ENCODE data around the gene RBM24. TPM values are rescaled to one million over a fixed set of nuclear protein-coding genes. Genes with fewer than 3 reads are reported as not detected.

RBM24 gene
- total and polyA plus RNA-seq, 7 experiments from 2014 or later = not detected

DNA sequence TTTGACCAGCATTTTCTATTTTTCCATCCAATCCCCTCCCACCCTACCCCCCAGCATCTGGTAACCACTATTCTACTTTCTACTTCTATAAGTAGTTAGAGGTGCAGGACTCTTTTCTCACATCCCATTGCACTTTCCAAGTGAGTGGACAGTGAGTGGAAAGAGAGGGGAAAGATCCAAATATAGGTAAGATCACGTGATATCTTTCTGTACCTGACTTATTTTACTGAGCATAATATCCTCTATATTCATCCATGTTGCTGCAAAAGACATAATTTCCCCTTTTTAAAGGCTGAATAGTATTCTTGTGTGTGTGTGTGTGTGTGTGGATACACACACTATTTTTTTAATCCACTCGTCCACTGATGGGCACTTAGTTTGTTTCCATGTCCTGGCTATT lies 18.1 kb downstream of the RBM24 start:
- Histone ChIP-seq H3K9me3 (ENCODE audit: control insufficient read depth in 2 of 3, low read length in 3 of 3) (no peaks in the 10 kb centered on the region), H3K4me1 (ENCODE audit: control insufficient read depth in 2 of 2, insufficient read depth in 2 of 2, low read length in 2 of 2) (no peaks in the 10 kb centered on the region), H3K4me3 (ENCODE audit: low read length) (no peak overlapping the region), H3K27ac (ENCODE audit: low read depth, low read length) (no peak overlapping the region), H3K27me3 (ENCODE audit: control insufficient read depth in 2 of 2, insufficient read depth in 2 of 2, low read length in 2 of 2) (no peaks in the 10 kb centered on the region), H3K36me3 (ENCODE audit: control insufficient read depth in 2 of 3, insufficient read depth in 3 of 3, low read length in 3 of 3) (no peaks in the 10 kb centered on the region)
- peaks cover 0 to 3% (median 0%) of the 10 kb centered on the region in 5 donors for H3K36me3 Mint-ChIP-seq
- ChIA-PET POLR2A (no interaction called here), CTCF (no interaction called here)
- no peak overlapping the region for H3K27ac Mint-ChIP-seq
- no peak for ATAC-seq
- peaks cover 0 to 4% (median 0%) of the 10 kb centered on the region in 11 donors for H3K9me3 Mint-ChIP-seq
- no peak for DNase-seq
- no peak overlapping the region for H3K4me3 Mint-ChIP-seq
- intact Hi-C loops (cut with micrococcal nuclease) = no loop called here
- H3K4me1 Mint-ChIP-seq = no peaks in the 10 kb centered on the region
- H3K27me3 Mint-ChIP-seq = peaks cover 0 to 28% (median 16%) of the 10 kb centered on the region in 5 donors

DNA sequence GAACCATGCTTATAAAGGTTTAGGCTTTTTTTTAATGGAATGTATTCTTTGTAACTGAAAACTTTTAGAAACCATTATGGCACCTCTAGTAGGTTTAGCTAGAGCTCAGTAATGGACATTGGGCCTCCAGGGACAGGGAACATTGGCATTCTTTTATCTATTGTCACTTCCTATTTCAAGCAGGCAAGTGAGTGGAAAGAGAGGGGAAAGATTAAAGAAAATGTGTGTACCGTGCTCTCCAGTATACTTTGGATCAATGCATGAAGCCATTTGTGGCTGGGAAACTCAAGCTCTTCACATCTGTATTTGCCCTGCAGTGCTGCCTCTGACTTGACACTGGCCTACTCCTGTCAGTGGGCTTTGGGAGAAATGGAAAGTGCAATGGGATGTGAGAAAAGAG lies 18.6 kb downstream of the RBM24 start:
- ATAC-seq = no peak
- Mint-ChIP-seq H3K9me3 (peaks cover 0 to 4% (median 0%) of the 10 kb centered on the region in 11 donors), H3K27me3 (peaks cover 0 to 28% (median 16%) of the 10 kb centered on the region in 5 donors), H3K4me1 (no peaks in the 10 kb centered on the region), H3K36me3 (peaks cover 0 to 3% (median 0%) of the 10 kb centered on the region in 5 donors), H3K27ac (no peak overlapping the region), H3K4me3 (no peak overlapping the region)
- DNase-seq = no peak
- Histone ChIP-seq H3K9me3 (ENCODE audit: control insufficient read depth in 2 of 3, low read length in 3 of 3) (no peaks in the 10 kb centered on the region), H3K4me3 (ENCODE audit: low read length) (no peak overlapping the region), H3K36me3 (ENCODE audit: control insufficient read depth in 2 of 3, insufficient read depth in 3 of 3, low read length in 3 of 3) (no peaks in the 10 kb centered on the region), H3K4me1 (ENCODE audit: control insufficient read depth in 2 of 2, insufficient read depth in 2 of 2, low read length in 2 of 2) (no peaks in the 10 kb centered on the region), H3K27me3 (ENCODE audit: control insufficient read depth in 2 of 2, insufficient read depth in 2 of 2, low read length in 2 of 2) (no peaks in the 10 kb centered on the region), H3K27ac (ENCODE audit: low read depth, low read length) (no peak overlapping the region)
- ChIA-PET CTCF (no interaction called here), POLR2A (no interaction called here)
- intact Hi-C loops (cut with micrococcal nuclease) = no loop called here

DNA sequence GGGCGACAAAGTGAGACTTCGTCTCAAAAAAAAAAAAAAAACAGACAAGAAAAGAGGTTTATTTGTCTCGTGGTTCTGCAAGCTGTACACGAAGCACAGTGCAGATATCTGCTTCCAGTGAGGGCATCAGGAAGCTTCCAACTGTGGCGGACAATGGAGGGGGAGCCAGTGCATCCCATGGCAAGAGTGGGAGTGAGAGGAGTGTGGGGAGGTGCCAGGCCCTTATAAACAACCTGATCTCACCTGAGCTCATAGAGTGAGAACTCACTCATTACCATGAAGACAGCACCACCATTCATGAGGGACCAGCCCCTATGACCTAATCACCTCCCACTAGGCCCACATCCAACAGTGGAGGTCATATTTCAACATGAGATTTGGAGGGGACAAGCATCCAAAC lies 19.5 kb downstream of the RBM24 start:
- Histone ChIP-seq H3K36me3 (ENCODE audit: control insufficient read depth in 2 of 3, insufficient read depth in 3 of 3, low read length in 3 of 3) (no peaks in the 10 kb centered on the region), H3K27ac (ENCODE audit: low read depth, low read length) (no peak overlapping the region), H3K4me1 (ENCODE audit: control insufficient read depth in 2 of 2, insufficient read depth in 2 of 2, low read length in 2 of 2) (no peaks in the 10 kb centered on the region), H3K9me3 (ENCODE audit: control insufficient read depth in 2 of 3, low read length in 3 of 3) (no peaks in the 10 kb centered on the region), H3K4me3 (ENCODE audit: low read length) (no peak overlapping the region), H3K27me3 (ENCODE audit: control insufficient read depth in 2 of 2, insufficient read depth in 2 of 2, low read length in 2 of 2) (no peaks in the 10 kb centered on the region)
- no peak overlapping the region for H3K27ac Mint-ChIP-seq
- no peaks in the 10 kb centered on the region for H3K4me1 Mint-ChIP-seq
- ATAC-seq = no peak
- ChIA-PET CTCF (no interaction called here), POLR2A (no interaction called here)
- H3K4me3 Mint-ChIP-seq = no peak overlapping the region
- H3K36me3 Mint-ChIP-seq = peaks cover 0 to 3% (median 0%) of the 10 kb centered on the region in 5 donors
- intact Hi-C loops (cut with micrococcal nuclease) = no loop called here
- no peak for DNase-seq
- peaks cover 0 to 26% (median 16%) of the 10 kb centered on the region in 5 donors for H3K27me3 Mint-ChIP-seq
- H3K9me3 Mint-ChIP-seq = peaks cover 0 to 4% (median 0%) of the 10 kb centered on the region in 11 donors

DNA sequence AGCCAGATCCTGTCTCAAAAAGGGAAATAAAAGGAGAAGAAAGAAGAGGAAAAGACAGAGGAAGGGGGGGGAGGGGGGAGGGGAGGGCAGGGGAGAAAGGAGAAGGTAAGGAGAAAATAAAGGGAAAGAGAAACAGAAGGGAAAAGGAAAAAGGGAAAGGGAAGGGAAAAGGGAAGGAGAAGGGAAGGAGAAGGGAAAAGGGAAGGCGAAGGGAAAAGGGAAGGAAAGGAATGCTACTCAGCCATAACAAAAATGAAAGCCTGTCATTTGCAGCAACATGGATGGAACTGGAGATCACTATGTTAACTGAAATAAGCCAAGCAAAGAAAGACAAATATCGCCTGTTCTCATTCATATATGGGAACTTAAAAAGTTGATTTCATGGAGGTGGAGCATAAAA lies 22.3 kb downstream of the RBM24 start:
- Mint-ChIP-seq H3K4me1 (no peaks in the 10 kb centered on the region), H3K27ac (no peak overlapping the region), H3K9me3 (peaks cover 0 to 4% (median 0%) of the 10 kb centered on the region in 11 donors), H3K27me3 (peaks cover 0 to 18% (median 16%) of the 10 kb centered on the region in 5 donors), H3K4me3 (no peak overlapping the region), H3K36me3 (peaks cover 0 to 3% (median 0%) of the 10 kb centered on the region in 5 donors)
- Histone ChIP-seq H3K27me3 (ENCODE audit: control insufficient read depth in 2 of 2, insufficient read depth in 2 of 2, low read length in 2 of 2) (no peaks in the 10 kb centered on the region), H3K4me3 (ENCODE audit: low read length) (no peak overlapping the region), H3K36me3 (ENCODE audit: control insufficient read depth in 2 of 3, insufficient read depth in 3 of 3, low read length in 3 of 3) (no peaks in the 10 kb centered on the region), H3K4me1 (ENCODE audit: control insufficient read depth in 2 of 2, insufficient read depth in 2 of 2, low read length in 2 of 2) (no peaks in the 10 kb centered on the region), H3K27ac (ENCODE audit: low read depth, low read length) (no peak overlapping the region), H3K9me3 (ENCODE audit: control insufficient read depth in 2 of 3, low read length in 3 of 3) (no peaks in the 10 kb centered on the region)
- ChIA-PET CTCF (no interaction called here), POLR2A (no interaction called here)
- intact Hi-C loops (cut with micrococcal nuclease) = no loop called here
- DNase-seq (no peak), ATAC-seq (no peak)

DNA sequence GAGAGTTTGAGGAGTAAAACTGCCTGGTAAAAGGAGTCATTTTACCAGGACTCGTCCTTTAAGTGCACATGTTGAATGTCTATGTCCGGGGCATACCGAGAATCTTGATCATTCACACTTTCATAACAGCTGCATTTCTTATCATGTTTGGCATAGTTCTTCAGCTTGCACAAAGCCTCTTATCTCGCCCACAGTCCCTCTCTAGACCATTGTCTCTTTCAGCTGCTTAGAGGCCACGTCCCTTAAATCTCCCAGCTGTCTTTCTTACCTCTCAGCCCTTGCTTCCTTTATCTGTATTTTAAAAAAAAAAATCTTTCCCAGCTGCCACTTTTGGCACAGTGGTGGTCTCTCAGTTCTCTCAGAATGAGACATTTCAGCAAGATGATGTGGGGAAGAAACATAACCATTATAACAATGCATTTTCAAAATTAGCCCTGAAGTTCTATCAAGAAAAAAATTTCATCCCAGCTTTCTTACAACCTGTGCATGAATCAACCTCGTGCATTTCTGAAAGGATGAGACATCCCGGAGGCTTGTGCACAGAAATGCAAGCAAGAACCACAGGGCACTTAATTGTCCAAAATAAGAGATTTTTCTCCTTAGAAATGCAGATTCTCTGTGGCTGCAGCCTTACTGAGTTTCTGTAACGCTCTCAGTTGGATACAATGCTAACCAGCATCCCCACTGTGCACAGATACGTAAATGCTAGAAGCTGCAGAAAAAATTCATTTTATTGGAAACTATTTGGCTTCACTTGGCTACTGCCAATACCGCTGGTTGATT lies 24.2 kb downstream of the RBM24 start:
- H3K4me3 Mint-ChIP-seq = no peak overlapping the region
- H3K9me3 Mint-ChIP-seq = peaks cover 0 to 4% (median 0%) of the 10 kb centered on the region in 11 donors
- H3K4me3 ChIP-seq (ENCODE audit: low read length) = no peak overlapping the region
- H3K9me3 ChIP-seq (ENCODE audit: control insufficient read depth in 2 of 3, low read length in 3 of 3) = no peaks in the 10 kb centered on the region
- intact Hi-C loops (cut with micrococcal nuclease) = no loop called here
- H3K27me3 Mint-ChIP-seq = peaks cover 0 to 21% (median 11%) of the 10 kb centered on the region in 5 donors
- POLR2A ChIA-PET = no interaction called here
- peaks cover 0 to 3% (median 0%) of the 10 kb centered on the region in 5 donors for H3K36me3 Mint-ChIP-seq
- no peaks in the 10 kb centered on the region for H3K4me1 Mint-ChIP-seq
- H3K36me3 ChIP-seq (ENCODE audit: control insufficient read depth in 2 of 3, insufficient read depth in 3 of 3, low read length in 3 of 3) = no peaks in the 10 kb centered on the region
- no peak for DNase-seq
- CTCF ChIA-PET = no interaction called here
- H3K27me3 ChIP-seq (ENCODE audit: control insufficient read depth in 2 of 2, insufficient read depth in 2 of 2, low read length in 2 of 2) = no peaks in the 10 kb centered on the region
- H3K27ac ChIP-seq (ENCODE audit: low read depth, low read length) = no peak overlapping the region
- no peaks in the 10 kb centered on the region for H3K4me1 ChIP-seq (ENCODE audit: control insufficient read depth in 2 of 2, insufficient read depth in 2 of 2, low read length in 2 of 2)
- H3K27ac Mint-ChIP-seq = no peak overlapping the region
- no peak for ATAC-seq

DNA sequence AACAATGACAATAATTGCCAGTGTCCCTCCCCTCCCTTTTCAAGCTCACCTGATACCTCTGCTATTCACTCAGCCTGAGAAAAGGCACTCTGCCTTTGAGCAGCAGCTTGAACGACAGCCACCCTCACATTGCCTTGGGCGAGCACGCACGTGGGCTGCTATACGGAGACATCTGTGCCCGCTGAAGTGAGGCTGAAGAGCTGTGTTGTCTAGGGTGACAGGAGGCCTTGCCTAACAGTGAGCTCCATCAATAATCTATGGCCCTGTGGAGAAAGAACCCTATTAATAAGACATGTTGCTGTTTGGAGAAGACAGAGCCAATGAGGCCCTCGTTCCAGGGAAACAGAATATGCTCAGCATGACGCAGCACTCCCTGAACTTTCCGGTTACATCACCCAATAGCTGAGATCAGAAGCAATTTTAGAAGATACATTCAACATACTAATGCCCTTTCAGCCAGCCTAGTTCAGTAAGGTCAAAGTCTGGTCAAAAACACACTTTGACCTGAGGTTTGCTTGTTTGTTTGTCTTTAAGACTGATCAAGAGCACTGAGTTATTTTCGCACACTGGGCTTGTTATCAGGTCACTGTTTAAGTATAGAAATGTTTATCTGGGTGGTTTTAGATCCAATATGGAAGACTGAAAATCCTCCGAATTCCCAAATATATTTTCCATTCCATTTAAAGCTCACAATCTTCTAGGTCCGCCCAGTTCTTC lies 30.6 kb downstream of the RBM24 start:
- Histone ChIP-seq H3K27ac (ENCODE audit: low read depth, low read length) (no peak overlapping the region), H3K4me1 (ENCODE audit: control insufficient read depth in 2 of 2, insufficient read depth in 2 of 2, low read length in 2 of 2) (no peaks in the 10 kb centered on the region), H3K27me3 (ENCODE audit: control insufficient read depth in 2 of 2, insufficient read depth in 2 of 2, low read length in 2 of 2) (no peaks in the 10 kb centered on the region), H3K4me3 (ENCODE audit: low read length) (no peak overlapping the region), H3K36me3 (ENCODE audit: control insufficient read depth in 2 of 3, insufficient read depth in 3 of 3, low read length in 3 of 3) (no peaks in the 10 kb centered on the region), H3K9me3 (ENCODE audit: control insufficient read depth in 2 of 3, low read length in 3 of 3) (no peaks in the 10 kb centered on the region)
- peaks cover 0 to 3% (median 0%) of the 10 kb centered on the region in 5 donors for H3K36me3 Mint-ChIP-seq
- H3K27me3 Mint-ChIP-seq = peaks cover 0 to 20% (median 0%) of the 10 kb centered on the region in 5 donors
- H3K9me3 Mint-ChIP-seq = peaks cover 0 to 10% (median 0%) of the 10 kb centered on the region in 11 donors
- intact Hi-C loops (cut with micrococcal nuclease) = no loop called here
- no peak overlapping the region for H3K27ac Mint-ChIP-seq
- ATAC-seq (no peak), DNase-seq (no peak)
- no peaks in the 10 kb centered on the region for H3K4me1 Mint-ChIP-seq
- no peak overlapping the region for H3K4me3 Mint-ChIP-seq
- POLR2A ChIA-PET = no interaction called here
- CTCF ChIA-PET = no interaction called here
